ENCODE data around the gene ARHGAP18.
"Not testable (repeated sequence)": the region's sequence is repeated elsewhere in the genome, so short reads cannot be mapped to it uniquely, and the experiment has no call there.

ARHGAP18 gene

GRCh38 chr6:129575378-129576118 is 134.4 kb downstream of the ARHGAP18 start:
- DNase-seq: peak; percentile 76

GRCh38 chr6:129574605-129575004 is 135.4 kb downstream of the ARHGAP18 start:
- DNase-seq: not testable (repeated sequence)

- not testable (repeated sequence) for DNase-seq
These were observed 139.0 kb downstream of the ARHGAP18 start for GRCh38 chr6:129570929-129571328.

GRCh38 chr6:129568015-129568414 is 142.0 kb downstream of the ARHGAP18 start:
- no peak for DNase-seq

GRCh38 chr6:129567374-129567773 is 142.6 kb downstream of the ARHGAP18 start:
- DNase-seq: peak; percentile 76

GRCh38 chr6:129565811-129566210 is 144.2 kb downstream of the ARHGAP18 start:
- DNase-seq: no peak

- DNase-seq: peak; percentile 24
These were observed 144.6 kb downstream of the ARHGAP18 start for GRCh38 chr6:129565366-129565765.

- DNase-seq: no peak
These were observed 151.7 kb downstream of the ARHGAP18 start for GRCh38 chr6:129558248-129558647.

- DNase-seq: no peak
These were observed 154.7 kb downstream of the ARHGAP18 start for GRCh38 chr6:129555206-129555832.

- no peak for DNase-seq
These were observed 157.6 kb downstream of the ARHGAP18 start for GRCh38 chr6:129552413-129552812.

- no peak for DNase-seq
These were observed 158.5 kb downstream of the ARHGAP18 start for GRCh38 chr6:129551486-129551885.

GRCh38 chr6:129546702-129547101 is 163.3 kb downstream of the ARHGAP18 start:
- DNase-seq: no peak

GRCh38 chr6:129544892-129545612 is 164.9 kb downstream of the ARHGAP18 start:
- DNase-seq: no peak

GRCh38 chr6:129543981-129544380 is 166.0 kb downstream of the ARHGAP18 start:
- DNase-seq: peak; percentile 44

GRCh38 chr6:129542705-129543104 is 167.3 kb downstream of the ARHGAP18 start:
- DNase-seq: no peak

- no peak for DNase-seq
These were observed 170.9 kb downstream of the ARHGAP18 start for GRCh38 chr6:129539032-129539431.

- no peak for DNase-seq
These were observed 173.7 kb downstream of the ARHGAP18 start for GRCh38 chr6:129536271-129536670.

- DNase-seq: no peak
These were observed 175.1 kb downstream of the ARHGAP18 start for GRCh38 chr6:129534926-129535325.
